ENCODE results near the gene GNG5. TPM values are rescaled to one million over a fixed set of nuclear protein-coding genes. Genes with fewer than 3 reads are reported as not detected.

The GNG5 gene
- total RNA-seq, result 8.5 and 10.9 TPM in 2 replicates

GRCh38 chr1:84506002-84506728, at the start of gene GNG5, which contains the start of gene SPATA1:
TSS of gene GNG5 (minus strand) at chr1:84506581. CDS start at chr1:84506091, 490 bp downstream.
TSS of gene SPATA1 (plus strand) at chr1:84506386. CDS start at chr1:84516360, 9,974 bp downstream.

DNA sequence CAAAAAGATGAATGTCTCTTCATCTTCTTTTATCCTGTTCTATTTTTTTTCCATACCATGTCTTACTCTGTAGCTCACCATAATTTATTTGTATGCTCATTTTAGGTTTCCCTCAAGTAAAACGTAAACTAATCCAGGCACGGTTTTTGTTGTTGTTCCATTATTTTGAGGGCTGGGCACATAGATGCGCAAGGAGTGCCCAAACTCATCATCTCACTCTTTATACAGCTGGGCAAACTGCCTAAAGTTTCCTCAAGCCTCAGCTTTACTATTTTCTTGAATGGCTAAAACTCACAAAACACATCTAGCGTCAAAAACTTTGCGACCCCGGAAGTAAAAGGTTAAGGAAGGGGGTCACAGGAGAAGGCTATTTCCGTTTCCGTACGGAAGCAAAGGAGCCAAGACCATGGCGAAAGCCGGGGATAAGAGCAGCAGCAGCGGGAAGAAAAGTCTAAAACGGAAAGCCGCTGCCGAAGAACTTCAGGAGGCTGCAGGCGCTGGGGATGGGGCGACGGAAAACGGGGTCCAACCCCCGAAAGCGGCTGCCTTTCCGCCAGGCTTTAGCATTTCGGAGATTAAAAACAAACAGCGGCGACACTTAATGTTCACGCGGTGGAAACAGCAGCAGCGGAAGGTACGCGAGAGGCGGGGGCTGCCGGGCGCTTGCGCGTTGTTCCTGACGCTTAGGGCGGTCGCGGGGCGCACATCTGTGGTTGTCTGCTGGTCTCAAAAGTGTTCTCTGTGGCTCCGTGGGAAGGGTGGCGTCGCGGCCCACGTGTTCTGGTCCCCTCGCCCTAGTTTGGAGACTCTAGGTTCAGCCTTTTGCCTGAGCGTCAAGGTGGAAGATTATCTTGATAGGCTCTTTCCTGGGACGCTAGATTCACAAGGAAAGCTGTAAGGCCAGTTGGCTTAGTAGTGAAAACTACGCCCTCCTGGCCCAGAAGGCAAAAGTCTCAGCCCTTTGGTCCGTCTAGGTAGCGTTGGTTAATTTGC, 27.2 kb downstream of the GNG5 start, which contains the start of gene RPF1:
TSS of gene RPF1 (plus strand) at position 391 of the 993 bp plus-strand sequence. CDS start at position 407, 16 bp downstream.

Other genes with a start within 250 kb of the GNG5 start
- gene SAMD13, start 204.9 kb downstream of the GNG5 start, total RNA-seq, result 0.18 and 0.43 TPM in 2 replicates
- not detected in 2 replicates for gene DNASE2B, start 108.1 kb downstream of the GNG5 start, total RNA-seq
- 26.2 and 29.1 TPM in 2 replicates for gene RPF1, start 27.3 kb downstream of the GNG5 start, total RNA-seq
- gene SPATA1, start 195 bp downstream of the GNG5 start, total RNA-seq, result 0.46 and 0.71 TPM in 2 replicates
- gene CTBS, start 67.9 kb upstream of the GNG5 start, total RNA-seq, result 6.3 and 11.4 TPM in 2 replicates
- 18.1 and 25.3 TPM in 2 replicates for gene SSX2IP, start 183.9 kb upstream of the GNG5 start, total RNA-seq

Data from smooth muscle cell of bladder (primary cell).